ENCODE data around the gene CAMK1D. TPM values are rescaled to one million over a fixed set of nuclear protein-coding genes. Genes with fewer than 3 reads are reported as not detected.

Gene CAMK1D
- total RNA-seq, 2 experiments from 2014 or later, result 19.0 to 25.6 TPM

DNA sequence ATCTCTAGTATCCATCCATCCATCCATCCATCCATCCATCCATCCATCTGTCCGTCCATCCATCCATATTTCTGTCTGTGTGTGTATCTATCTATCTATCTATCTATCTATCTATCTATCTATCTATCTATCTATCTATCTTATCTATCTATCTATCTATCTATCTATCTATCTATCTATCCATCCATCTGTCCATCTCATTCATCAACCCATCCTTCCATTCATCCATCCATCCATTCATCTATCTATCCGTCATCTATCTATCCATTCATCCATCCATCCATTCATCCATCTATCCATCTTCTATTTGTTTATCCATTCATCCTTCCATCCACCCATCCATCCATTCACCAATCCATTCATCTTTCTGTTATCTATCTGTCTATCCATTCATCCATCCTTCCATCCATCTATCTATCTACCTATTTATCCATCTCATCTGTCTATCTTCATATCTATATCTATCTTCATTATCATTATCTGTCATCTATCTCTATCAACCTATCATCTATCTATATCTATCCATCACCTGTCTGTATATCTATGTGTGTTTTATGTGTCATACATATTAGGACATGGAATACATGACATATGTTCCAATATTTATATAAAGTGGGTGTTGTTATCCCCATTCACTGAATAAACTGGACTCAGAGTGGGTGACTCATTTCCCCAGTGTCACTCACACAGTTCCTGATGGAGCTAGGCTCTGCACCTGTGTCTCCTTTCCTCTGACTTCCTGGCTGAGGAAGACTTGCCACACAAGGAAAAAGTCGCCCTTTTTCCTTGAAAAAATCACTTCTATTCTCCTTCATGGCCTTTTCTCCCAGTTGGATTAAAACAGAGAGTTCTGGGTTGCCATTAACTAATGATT, 452.1 kb downstream of the CAMK1D start:
- Histone ChIP-seq H3K4me1 (ENCODE audit: insufficient read depth, low read length, poor library complexity, severe bottlenecking) (no peaks in the 10 kb centered on the region), H3K9me2 (ENCODE audit: insufficient read depth, low read length) (no peaks in the 10 kb centered on the region), H3K27ac (ENCODE audit: low read depth, low read length, poor library complexity, severe bottlenecking) (no peak overlapping the region), H3K79me2 (ENCODE audit: insufficient read depth, low read depth, low read length) (no peaks in the 10 kb centered on the region), H4K20me1 (ENCODE audit: insufficient read depth, low read length) (no peaks in the 10 kb centered on the region), H3K36me3 (ENCODE audit: insufficient read depth, low read length) (no peaks in the 10 kb centered on the region), H2AFZ (ENCODE audit: low read length) (no peak overlapping the region), H3K4me3 (ENCODE audit: low read depth, low read length, poor library complexity, severe bottlenecking) (no peak overlapping the region), H3K9me3 (ENCODE audit: low read length) (no peaks in the 10 kb centered on the region), H3K4me2 (ENCODE audit: low read length) (no peak overlapping the region)
- ChIA-PET CTCF (ENCODE audit: unreplicated experiment) (no interaction called here), POLR2A (no interaction called here)
- no TSS peak for BruUV-seq (replicated peaks)
- intact Hi-C loops (cut with micrococcal nuclease; ENCODE audit: unreplicated experiment), result no loop called here
- TF ChIP-seq, protein P1, sequence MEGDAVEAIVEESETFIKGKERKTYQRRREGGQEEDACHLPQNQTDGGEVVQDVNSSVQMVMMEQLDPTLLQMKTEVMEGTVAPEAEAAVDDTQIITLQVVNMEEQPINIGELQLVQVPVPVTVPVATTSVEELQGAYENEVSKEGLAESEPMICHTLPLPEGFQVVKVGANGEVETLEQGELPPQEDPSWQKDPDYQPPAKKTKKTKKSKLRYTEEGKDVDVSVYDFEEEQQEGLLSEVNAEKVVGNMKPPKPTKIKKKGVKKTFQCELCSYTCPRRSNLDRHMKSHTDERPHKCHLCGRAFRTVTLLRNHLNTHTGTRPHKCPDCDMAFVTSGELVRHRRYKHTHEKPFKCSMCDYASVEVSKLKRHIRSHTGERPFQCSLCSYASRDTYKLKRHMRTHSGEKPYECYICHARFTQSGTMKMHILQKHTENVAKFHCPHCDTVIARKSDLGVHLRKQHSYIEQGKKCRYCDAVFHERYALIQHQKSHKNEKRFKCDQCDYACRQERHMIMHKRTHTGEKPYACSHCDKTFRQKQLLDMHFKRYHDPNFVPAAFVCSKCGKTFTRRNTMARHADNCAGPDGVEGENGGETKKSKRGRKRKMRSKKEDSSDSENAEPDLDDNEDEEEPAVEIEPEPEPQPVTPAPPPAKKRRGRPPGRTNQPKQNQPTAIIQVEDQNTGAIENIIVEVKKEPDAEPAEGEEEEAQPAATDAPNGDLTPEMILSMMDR (conservative IDR thresholded peaks at IDR 0.05; ENCODE audit: low read length), result no peak
- TF ChIP-seq EZH2phosphoT487 (IDR thresholded peaks at IDR 0.05; ENCODE audit: borderline replicate concordance, low read depth, low read length), result no peak
- DNase-seq (ENCODE audit: low spot score), result no peak

DNA sequence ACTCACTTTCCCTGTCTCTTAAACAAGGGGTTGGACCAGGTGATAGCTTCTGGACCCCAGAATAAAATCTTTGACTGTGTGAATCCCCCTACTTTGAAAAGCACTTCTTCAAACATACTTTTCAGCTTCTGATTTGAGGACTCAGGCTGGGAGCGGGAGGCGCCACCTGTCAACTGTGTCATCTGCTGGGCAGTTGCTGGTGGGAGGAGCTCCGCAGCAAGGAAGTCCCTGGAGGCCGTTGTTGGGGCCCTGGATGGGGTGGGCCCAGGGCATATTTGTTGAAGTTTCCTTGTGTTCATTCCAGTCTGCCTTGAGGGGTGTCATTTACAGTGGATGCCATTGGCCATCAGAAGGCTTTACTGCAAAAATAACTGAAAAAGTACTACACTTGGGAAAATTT, 454.4 kb downstream of the CAMK1D start:
- POLR2A ChIA-PET, result no interaction called here
- Histone ChIP-seq H4K20me1 (ENCODE audit: insufficient read depth, low read length) (no peaks in the 10 kb centered on the region), H3K4me1 (ENCODE audit: insufficient read depth, low read length, poor library complexity, severe bottlenecking) (no peaks in the 10 kb centered on the region), H3K36me3 (ENCODE audit: insufficient read depth, low read length) (no peaks in the 10 kb centered on the region), H3K4me3 (ENCODE audit: low read depth, low read length, poor library complexity, severe bottlenecking) (no peak overlapping the region), H3K9me3 (ENCODE audit: low read length) (no peaks in the 10 kb centered on the region), H3K79me2 (ENCODE audit: insufficient read depth, low read depth, low read length) (no peaks in the 10 kb centered on the region), H3K9me2 (ENCODE audit: insufficient read depth, low read length) (no peaks in the 10 kb centered on the region), H2AFZ (ENCODE audit: low read length) (no peak overlapping the region), H3K4me2 (ENCODE audit: low read length) (no peak overlapping the region), H3K27ac (ENCODE audit: low read depth, low read length, poor library complexity, severe bottlenecking) (no peak overlapping the region)
- no TSS peak for BruUV-seq (replicated peaks)
- intact Hi-C loops (cut with micrococcal nuclease; ENCODE audit: unreplicated experiment), result no loop called here
- no peak for DNase-seq (ENCODE audit: low spot score)
- CTCF ChIA-PET (ENCODE audit: unreplicated experiment), result no interaction called here
- TF ChIP-seq, protein P1 (conservative IDR thresholded peaks at IDR 0.05; ENCODE audit: low read length), result no peak
- no peak for TF ChIP-seq EZH2phosphoT487 (IDR thresholded peaks at IDR 0.05; ENCODE audit: borderline replicate concordance, low read depth, low read length)

Measured in OCI-LY7 (cell line).